Measurements from ENCODE around the gene RITA1.
"Not testable (repeated sequence)": the region's sequence is repeated elsewhere in the genome, so short reads cannot be mapped to it uniquely, and the experiment has no call there.

The RITA1 gene

DNA sequence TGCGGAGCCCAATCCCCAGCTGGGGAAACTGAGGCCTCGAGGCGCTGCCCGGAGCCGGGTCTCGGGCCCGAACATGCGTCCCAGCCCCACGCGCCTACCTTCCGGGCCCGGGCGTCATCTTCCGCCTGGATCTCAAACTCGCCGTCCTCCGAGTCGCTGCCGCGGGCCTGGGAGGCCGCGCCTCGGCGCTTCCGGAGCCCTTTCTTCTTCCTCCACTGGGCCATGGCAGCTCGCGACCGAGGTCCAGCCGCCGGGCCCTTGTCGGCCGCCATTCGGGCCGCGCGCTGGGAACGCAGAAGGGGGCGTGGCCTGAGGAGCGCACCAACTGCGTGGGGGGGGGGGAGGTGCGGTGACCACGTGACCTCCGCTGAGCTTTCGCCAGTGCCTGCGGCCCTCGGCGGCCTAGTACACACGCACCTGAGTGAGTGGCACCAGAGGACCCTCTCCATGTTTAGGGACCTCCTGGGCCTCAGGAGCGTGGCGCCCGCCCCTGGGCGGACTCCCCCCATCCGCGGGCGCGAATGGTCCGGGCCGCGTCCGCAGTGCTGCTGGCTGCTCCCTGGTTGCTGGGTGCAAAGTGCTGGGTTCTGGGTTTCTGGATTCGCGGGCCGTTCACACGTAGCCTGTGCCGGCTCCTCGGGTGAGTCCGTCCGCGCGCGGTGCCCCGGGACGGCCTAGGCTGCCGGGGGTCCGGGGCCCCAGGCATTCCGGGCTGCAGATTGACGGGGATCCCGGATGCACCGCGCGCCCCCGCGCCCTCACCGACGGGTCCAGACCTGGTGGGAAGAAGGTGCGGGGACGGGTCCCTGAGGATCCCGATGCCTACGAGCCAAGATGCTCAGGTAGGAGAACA lies at the start of gene RITA1, which contains the start of gene DDX54:
RITA1 (plus strand) TSS at position 542 of the 853 bp plus-strand sequence. CDS start 1,026 bp downstream, outside the sequence.
DDX54 (minus strand) TSS at position 299 of the 853 bp plus-strand sequence; CDS start at position 272, 27 bp downstream.
- Histone ChIP-seq H2AFZ (ENCODE audit: low read depth, low read length) (peak within 1 kb of the TSS; percentile 86), H3K4me1 (ENCODE audit: insufficient read depth, low read length) (peaks cover 15% of the 10 kb centered on the region), H3K9me3 (ENCODE audit: low read length) (no peaks in the 10 kb centered on the region), H3K4me3 (ENCODE audit: low read length) (peak within 1 kb of the TSS; percentile 85), H3K36me3 (ENCODE audit: insufficient read depth, low read length) (peaks cover 23% of the 10 kb centered on the region), H3K27me3 (ENCODE audit: insufficient read depth, low read length) (no peaks in the 10 kb centered on the region)

DNA sequence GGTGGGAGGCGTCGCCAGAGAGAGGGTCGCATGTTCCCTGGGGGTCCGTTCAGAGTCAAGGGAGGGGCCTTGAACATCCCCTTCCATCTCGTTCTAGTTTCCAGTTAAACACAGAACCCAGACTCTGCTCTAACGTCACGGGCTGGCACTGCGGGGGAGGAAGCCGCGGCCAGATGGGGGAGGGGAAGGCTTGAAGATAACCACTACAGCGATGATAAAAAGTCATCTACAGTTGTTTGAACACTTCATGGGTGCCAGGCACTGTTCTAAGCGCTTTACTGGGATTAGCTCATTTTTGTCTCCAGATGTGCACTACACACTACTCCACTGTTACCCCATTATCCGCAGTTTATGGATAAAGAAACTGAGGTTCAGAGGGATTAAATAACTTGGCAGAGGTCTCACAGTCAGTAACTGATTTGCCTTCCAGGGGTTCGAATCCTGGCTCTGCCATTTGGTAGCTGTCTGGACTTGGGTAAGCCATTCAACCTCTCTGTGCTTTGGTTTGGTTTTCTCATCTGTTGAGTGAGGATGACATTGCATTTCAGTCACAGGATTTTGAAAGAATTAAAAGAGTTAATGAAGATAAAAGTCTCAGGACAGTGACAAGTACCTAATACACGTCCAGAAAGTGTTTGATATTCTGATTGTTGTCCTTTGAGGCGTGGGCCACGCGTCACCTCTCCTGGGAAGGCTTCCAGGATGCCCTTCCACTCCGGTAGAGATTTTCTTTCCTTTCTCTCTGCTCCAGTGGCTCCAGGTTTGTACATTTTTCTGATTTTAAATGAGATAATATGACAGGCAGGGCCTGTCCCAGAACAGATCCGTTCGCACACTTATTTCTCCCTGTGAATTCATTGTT lies 49.2 kb upstream of the RITA1 start:
- Histone ChIP-seq H3K4me3 (ENCODE audit: low read length) (no peak overlapping the region), H3K36me3 (ENCODE audit: insufficient read depth, low read length) (no peaks in the 10 kb centered on the region), H2AFZ (ENCODE audit: low read depth, low read length) (no peak overlapping the region), H3K4me1 (ENCODE audit: insufficient read depth, low read length) (no peaks in the 10 kb centered on the region), H3K27me3 (ENCODE audit: insufficient read depth, low read length) (peaks cover 44% of the 10 kb centered on the region), H3K9me3 (ENCODE audit: low read length) (no peaks in the 10 kb centered on the region)

DNA sequence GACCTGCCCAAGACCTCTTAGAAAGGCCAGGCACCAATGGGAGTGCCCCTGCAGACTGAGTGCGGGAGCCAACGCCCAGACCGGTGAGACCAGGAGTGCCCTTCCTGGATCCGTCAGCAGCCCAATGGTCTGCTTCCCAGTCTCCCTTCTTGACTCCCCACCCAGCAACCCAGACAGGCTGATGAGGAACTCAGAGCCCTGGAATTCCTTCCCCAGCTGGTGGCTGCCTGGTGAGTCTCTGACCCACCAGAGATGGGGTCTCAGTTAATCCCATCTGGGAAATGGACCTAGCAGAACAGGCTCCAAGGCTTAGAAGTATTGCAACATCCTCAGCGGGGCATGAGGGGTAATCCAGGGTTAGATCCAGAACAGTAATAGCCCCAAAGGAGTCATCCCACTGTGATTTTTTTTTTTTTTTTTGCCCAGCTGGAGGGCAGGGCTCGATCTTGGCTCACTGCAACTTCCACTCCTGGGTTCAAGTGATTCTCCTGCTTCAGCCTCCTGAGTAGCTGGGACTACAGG lies 48.5 kb upstream of the RITA1 start:
- Histone ChIP-seq H3K36me3 (ENCODE audit: insufficient read depth, low read length) (no peaks in the 10 kb centered on the region), H3K27me3 (ENCODE audit: insufficient read depth, low read length) (peaks cover 41% of the 10 kb centered on the region)

GRCh38 chr12:113137861-113138783 lies 47.4 kb upstream of the RITA1 start:
- Histone ChIP-seq H3K4me3 (ENCODE audit: low read length) (no peak overlapping the region), H2AFZ (ENCODE audit: low read depth, low read length) (no peak overlapping the region), H3K27me3 (ENCODE audit: insufficient read depth, low read length) (peaks cover 40% of the 10 kb centered on the region), H3K4me1 (ENCODE audit: insufficient read depth, low read length) (peaks cover 3% of the 10 kb centered on the region), H3K9me3 (ENCODE audit: low read length) (no peaks in the 10 kb centered on the region), H3K36me3 (ENCODE audit: insufficient read depth, low read length) (no peaks in the 10 kb centered on the region)

More for the DNA sequence above, 48.5 kb upstream of the RITA1 start:
- H3K4me3 ChIP-seq (ENCODE audit: low read length), result no peak overlapping the region
- no peaks in the 10 kb centered on the region for H3K4me1 ChIP-seq (ENCODE audit: insufficient read depth, low read length)
- H3K9me3 ChIP-seq (ENCODE audit: low read length), result no peaks in the 10 kb centered on the region
- H2AFZ ChIP-seq (ENCODE audit: low read depth, low read length), result no peak overlapping the region

DNA sequence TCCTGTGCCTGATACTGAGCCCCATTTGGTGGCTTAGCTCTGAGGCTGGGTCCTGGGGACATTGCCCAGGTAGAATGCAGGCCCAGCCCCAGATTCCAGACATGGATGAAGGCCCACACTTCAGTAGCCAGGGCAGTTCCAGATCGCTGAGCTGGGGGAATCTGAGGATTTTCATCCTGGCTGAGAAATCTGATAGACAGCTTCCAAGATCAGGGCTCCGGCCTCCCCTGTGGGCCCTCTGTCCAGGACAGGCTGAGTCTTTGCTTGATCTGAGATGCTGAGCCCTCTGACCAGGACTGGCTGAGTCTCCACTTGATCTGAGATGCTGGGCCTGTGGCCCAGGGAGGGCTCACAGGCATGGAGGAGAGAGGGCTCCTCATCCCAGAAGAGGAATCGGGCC lies 46.7 kb upstream of the RITA1 start:
- Histone ChIP-seq H3K27me3 (ENCODE audit: insufficient read depth, low read length) (peaks cover 36% of the 10 kb centered on the region), H3K4me1 (ENCODE audit: insufficient read depth, low read length) (peaks cover 3% of the 10 kb centered on the region), H3K4me3 (ENCODE audit: low read length) (no peak overlapping the region), H2AFZ (ENCODE audit: low read depth, low read length) (no peak overlapping the region), H3K9me3 (ENCODE audit: low read length) (no peaks in the 10 kb centered on the region), H3K36me3 (ENCODE audit: insufficient read depth, low read length) (no peaks in the 10 kb centered on the region)

- H3K4me1 ChIP-seq (ENCODE audit: insufficient read depth, low read length), result peaks cover 3% of the 10 kb centered on the region
- no peak overlapping the region for H2AFZ ChIP-seq (ENCODE audit: low read depth, low read length)
- H3K36me3 ChIP-seq (ENCODE audit: insufficient read depth, low read length), result no peaks in the 10 kb centered on the region
- peaks cover 19% of the 10 kb centered on the region for H3K27me3 ChIP-seq (ENCODE audit: insufficient read depth, low read length)
- H3K9me3 ChIP-seq (ENCODE audit: low read length), result no peaks in the 10 kb centered on the region
- H3K4me3 ChIP-seq (ENCODE audit: low read length), result no peak overlapping the region
Observed at GRCh38 chr12:113140706-113141105, 44.8 kb upstream of the RITA1 start.

DNA sequence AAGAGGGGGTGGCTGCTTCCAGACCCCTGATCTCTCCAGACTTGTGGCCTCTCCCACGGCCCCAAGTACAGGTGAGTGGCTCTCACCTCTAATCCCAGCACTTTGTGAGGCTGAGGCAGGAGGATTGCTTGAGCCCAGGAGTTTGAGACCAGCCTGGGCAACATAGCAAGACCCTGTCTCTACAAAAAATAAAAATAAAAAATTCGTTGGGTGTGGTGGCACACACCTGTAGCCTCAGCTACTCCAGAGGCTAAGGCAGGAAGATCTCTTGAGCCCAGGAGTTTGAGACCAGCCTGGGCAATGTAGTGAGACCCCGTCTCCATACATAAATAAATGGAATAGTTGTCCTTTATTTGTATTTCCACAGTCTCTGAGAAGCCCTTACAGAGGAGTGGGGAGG lies 43.8 kb upstream of the RITA1 start:
- not testable (repeated sequence) for H3K4me1 ChIP-seq (ENCODE audit: insufficient read depth, low read length); H2AFZ ChIP-seq (ENCODE audit: low read depth, low read length); H3K9me3 ChIP-seq (ENCODE audit: low read length); H3K27me3 ChIP-seq (ENCODE audit: insufficient read depth, low read length); H3K4me3 ChIP-seq (ENCODE audit: low read length); H3K36me3 ChIP-seq (ENCODE audit: insufficient read depth, low read length)

DNA sequence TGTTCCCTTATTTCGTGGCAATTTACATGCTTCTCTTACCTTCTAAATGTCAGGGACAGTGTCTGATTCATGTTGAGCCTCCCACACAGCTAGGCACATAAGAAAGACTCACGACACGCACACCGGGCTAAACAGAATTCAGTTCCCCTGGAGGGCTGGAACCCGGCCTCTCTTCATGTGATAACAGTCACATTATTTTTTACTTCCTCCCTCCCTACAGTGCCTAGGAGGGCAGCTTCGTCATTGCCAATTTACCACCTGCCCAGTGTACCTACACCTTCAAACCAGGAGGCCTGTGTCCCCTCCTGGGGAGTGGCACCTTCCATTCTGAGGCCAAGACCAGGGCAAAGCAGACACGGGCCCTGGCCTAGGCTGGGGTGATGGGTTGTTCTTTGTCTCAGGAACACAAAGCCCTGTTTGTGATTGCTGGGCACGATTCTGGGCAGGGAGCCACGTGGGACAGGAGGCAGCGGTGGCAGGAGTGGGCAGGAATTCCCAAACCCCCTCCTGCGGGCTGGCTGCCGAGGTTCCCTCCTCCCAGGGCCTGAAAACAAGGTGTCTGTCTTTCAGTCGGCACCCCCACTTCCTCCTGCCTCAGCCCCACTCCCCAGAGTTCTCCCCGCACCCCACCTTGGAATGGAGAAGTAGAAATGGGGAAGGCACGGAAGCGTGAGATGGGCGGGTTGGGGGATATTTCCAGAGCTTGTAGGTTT lies 43.2 kb upstream of the RITA1 start:
- no peaks in the 10 kb centered on the region for H3K36me3 ChIP-seq (ENCODE audit: insufficient read depth, low read length)
- no peak overlapping the region for H2AFZ ChIP-seq (ENCODE audit: low read depth, low read length)
- H3K4me3 ChIP-seq (ENCODE audit: low read length), result no peak overlapping the region
- H3K4me1 ChIP-seq (ENCODE audit: insufficient read depth, low read length), result peaks cover 3% of the 10 kb centered on the region
- peaks cover 6% of the 10 kb centered on the region for H3K27me3 ChIP-seq (ENCODE audit: insufficient read depth, low read length)
- no peaks in the 10 kb centered on the region for H3K9me3 ChIP-seq (ENCODE audit: low read length)

DNA sequence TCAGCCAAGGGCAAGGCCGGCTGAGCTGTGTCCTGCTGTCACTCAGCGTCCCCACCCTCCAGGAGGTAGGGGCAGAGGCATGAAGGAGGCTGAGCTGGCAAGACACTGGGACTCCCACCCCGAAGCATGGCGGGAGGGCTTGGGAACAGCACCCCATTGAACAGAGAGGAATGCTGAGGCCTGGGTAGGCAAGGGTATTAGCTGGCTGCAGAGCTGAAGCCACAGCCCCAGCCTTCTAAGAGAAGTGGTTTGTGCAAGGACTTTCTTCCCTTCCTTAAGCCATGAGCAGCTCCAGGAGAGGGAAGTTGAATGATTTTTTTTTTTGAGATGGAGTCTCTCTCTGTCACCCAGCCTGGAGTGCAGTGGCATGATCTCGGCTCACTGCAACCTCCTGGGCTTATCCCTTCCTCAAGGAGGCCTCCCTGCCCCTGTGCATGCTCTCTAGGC lies 42.6 kb upstream of the RITA1 start:
- H3K4me3 ChIP-seq (ENCODE audit: low read length), result no peak overlapping the region

DNA sequence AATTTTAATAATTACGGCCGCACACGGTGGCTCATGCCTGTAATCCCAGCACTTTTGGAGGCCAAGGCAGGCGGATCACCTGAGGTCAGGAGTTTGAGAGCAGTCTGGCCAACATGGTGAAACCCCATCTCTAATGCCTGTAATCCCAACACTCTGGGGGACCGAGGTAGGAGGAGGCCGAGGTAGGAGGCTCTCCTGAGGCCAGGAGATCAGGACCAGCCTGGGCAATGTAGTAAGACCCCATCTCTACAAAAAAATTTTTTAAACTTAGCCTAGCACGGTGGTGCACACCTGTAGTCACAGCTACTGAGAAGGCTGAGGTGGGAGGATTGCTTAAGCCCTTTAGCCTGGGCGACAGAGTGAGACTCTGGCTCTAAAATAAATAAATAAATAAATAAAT lies 41.6 kb upstream of the RITA1 start:
- no peak overlapping the region for H2AFZ ChIP-seq (ENCODE audit: low read depth, low read length)
- H3K4me1 ChIP-seq (ENCODE audit: insufficient read depth, low read length), result peaks cover 3% of the 10 kb centered on the region
- H3K27me3 ChIP-seq (ENCODE audit: insufficient read depth, low read length), result peaks cover 6% of the 10 kb centered on the region
- H3K4me3 ChIP-seq (ENCODE audit: low read length), result no peak overlapping the region
- no peaks in the 10 kb centered on the region for H3K36me3 ChIP-seq (ENCODE audit: insufficient read depth, low read length)
- no peaks in the 10 kb centered on the region for H3K9me3 ChIP-seq (ENCODE audit: low read length)

More for the DNA sequence above, 42.6 kb upstream of the RITA1 start:
- Histone ChIP-seq H3K9me3 (ENCODE audit: low read length) (no peaks in the 10 kb centered on the region), H2AFZ (ENCODE audit: low read depth, low read length) (no peak overlapping the region), H3K4me1 (ENCODE audit: insufficient read depth, low read length) (peaks cover 3% of the 10 kb centered on the region), H3K36me3 (ENCODE audit: insufficient read depth, low read length) (no peaks in the 10 kb centered on the region), H3K27me3 (ENCODE audit: insufficient read depth, low read length) (peaks cover 6% of the 10 kb centered on the region)

DNA sequence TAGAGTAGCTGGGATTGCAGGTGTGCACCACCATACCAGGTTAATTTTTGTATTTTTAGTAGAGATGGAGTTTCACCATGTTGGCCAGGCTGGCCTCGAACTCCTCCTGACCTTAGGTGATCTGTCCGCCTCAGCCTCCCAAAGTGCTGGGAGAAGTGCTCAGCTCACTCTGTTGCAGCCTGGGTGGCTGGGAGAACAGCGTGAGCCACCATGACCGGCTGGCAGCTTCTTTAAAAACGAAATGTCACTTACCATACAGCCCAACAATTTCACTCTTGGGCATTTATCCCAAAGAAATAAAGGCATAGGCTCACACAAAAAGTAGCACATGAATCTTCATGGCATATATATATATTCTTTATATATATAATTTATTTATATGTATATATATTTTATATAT lies 40.7 kb upstream of the RITA1 start:
- no peak overlapping the region for H2AFZ ChIP-seq (ENCODE audit: low read depth, low read length)

More for the DNA sequence above, 40.7 kb upstream of the RITA1 start:
- Histone ChIP-seq H3K27me3 (ENCODE audit: insufficient read depth, low read length) (peaks cover 6% of the 10 kb centered on the region), H3K4me3 (ENCODE audit: low read length) (no peak overlapping the region), H3K9me3 (ENCODE audit: low read length) (no peaks in the 10 kb centered on the region), H3K36me3 (ENCODE audit: insufficient read depth, low read length) (no peaks in the 10 kb centered on the region), H3K4me1 (ENCODE audit: insufficient read depth, low read length) (peaks cover 11% of the 10 kb centered on the region)

Data from neuron (in vitro differentiated cells).